Bronchial epithelial cell (primary cell): ENCODE measurements around the gene TRIM39. TPM values are rescaled to one million over a fixed set of nuclear protein-coding genes. Genes with fewer than 3 reads are reported as not detected.

Source experiments
- DNase-seq: peaks from one replicate; pipeline ENCODE4 v3.0.0-alpha.2; 2010; ENCODE audit warnings: low read depth
- FAIRE-seq: peaks from 2 replicates; lab custom pipeline; 2011; peaks lifted over from hg19 to GRCh38; lab: Jason Lieb, UNC
- H3K27me3 ChIP-seq: 2 replicates; pipeline ENCODE4 v1.5.1; 2011; ENCODE audit warnings: low read length; ENCODE audit not compliant: control insufficient read depth, insufficient read depth
- H3K36me3 ChIP-seq: 2 replicates; pipeline ENCODE4 v1.5.1; 2011; ENCODE audit warnings: low read length; ENCODE audit not compliant: control insufficient read depth, insufficient read depth
- H3K4me3 ChIP-seq: 2 replicates; pipeline ENCODE4 v1.5.1; 2011; ENCODE audit warnings: mild to moderate bottlenecking, low read depth, low read length, control low read depth
- total RNA-seq: library from RNA; depleted of rRNA; stranded (reverse); fragments of >200 nt; gene quantifications from 2 replicates; pipeline ENCODE4 v1.2.1, GENCODE V29; 2014
- TF ChIP-seq, protein P1 (sequence below): IDR thresholded peaks from 2 replicates; pipeline ENCODE4 v1.5.1; 2011; ENCODE audit warnings: mild to moderate bottlenecking, moderate library complexity, low read length, control low read depth, inconsistent platforms; ENCODE audit not compliant: insufficient read depth, severe bottlenecking

Gene TRIM39
- total RNA-seq, 1 donor from 2014 or later, result 8.4 TPM

DNA sequence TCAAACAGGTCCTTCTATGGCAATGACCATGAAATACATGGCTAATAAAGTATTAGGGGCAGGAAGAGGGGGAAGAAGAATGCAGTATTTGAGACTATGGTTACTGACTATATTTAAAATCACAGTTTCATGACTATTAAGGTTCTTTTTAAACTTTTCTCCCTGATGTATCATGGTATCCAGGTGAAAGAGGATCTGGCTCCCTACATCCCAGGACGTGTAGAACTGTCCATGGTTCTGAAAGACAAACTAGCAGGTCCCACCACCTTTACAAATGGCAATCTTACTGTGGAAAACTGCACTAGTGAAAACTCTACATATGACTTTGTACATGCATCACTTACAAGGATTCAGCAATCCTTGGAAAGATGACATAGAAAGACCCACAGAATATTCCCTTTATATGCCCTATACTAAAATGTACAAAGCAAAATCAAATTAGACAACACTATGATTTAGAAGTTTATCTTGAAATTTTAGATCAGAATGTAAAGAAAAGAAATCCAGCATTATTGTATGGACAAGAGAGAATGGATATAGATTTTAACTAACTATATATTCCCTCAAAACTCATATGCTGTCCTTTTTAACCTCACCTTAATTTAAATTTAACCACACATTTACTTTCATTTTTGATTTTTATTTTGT, 51.7 kb downstream of the TRIM39 start:
- H3K4me3 ChIP-seq, result no peak overlapping the region
- TF ChIP-seq, protein P1, sequence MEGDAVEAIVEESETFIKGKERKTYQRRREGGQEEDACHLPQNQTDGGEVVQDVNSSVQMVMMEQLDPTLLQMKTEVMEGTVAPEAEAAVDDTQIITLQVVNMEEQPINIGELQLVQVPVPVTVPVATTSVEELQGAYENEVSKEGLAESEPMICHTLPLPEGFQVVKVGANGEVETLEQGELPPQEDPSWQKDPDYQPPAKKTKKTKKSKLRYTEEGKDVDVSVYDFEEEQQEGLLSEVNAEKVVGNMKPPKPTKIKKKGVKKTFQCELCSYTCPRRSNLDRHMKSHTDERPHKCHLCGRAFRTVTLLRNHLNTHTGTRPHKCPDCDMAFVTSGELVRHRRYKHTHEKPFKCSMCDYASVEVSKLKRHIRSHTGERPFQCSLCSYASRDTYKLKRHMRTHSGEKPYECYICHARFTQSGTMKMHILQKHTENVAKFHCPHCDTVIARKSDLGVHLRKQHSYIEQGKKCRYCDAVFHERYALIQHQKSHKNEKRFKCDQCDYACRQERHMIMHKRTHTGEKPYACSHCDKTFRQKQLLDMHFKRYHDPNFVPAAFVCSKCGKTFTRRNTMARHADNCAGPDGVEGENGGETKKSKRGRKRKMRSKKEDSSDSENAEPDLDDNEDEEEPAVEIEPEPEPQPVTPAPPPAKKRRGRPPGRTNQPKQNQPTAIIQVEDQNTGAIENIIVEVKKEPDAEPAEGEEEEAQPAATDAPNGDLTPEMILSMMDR, result no peak
- H3K36me3 ChIP-seq, result no peaks in the 10 kb centered on the region
- FAIRE-seq, result no peak
- DNase-seq, result peak; percentile 46
- peaks cover 3% of the 10 kb centered on the region for H3K27me3 ChIP-seq

DNA sequence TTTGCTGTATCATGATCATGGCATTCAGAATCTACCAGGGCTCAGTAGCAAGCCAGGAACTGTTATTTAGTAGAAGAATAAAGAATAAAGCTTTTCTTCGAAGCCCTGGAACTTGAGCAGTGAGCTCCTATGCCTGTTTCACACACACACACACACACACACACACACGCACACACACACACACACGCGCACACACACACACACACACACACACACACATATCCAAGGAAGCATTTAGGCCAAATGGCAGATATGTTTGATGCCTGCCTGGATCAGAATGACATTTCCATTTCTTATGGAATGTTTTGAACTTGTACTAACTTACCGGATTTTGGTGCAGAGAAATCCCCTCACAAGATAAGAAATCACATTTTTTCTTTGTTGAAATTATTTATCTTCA, 53.7 kb downstream of the TRIM39 start:
- DNase-seq (no peak), FAIRE-seq (no peak)
- Histone ChIP-seq H3K27me3 (peaks cover 3% of the 10 kb centered on the region), H3K4me3 (no peak overlapping the region), H3K36me3 (no peaks in the 10 kb centered on the region)
- TF ChIP-seq, protein P1, result no peak

DNA sequence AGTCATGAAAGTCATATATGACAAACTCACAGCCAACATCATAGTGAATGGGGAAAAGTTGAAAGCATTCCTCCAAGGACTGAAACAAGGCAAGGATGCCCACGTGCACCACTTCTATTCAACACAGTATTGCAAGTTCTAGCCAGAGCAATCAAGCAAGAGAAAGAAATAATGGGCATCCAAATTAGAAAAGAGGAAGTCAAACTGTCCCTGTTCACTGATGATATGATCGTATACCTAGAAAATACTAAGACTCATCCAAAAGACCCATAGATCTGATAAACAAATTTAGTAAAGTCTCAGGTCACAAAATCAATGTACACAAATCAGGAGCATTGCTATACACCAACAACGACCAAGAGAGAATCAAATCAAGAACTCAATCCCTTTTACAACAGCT, 59.4 kb downstream of the TRIM39 start:
- DNase-seq, result no peak
- no peaks in the 10 kb centered on the region for H3K36me3 ChIP-seq
- H3K4me3 ChIP-seq, result no peak overlapping the region
- no peaks in the 10 kb centered on the region for H3K27me3 ChIP-seq
- TF ChIP-seq, protein P1, result no peak
- FAIRE-seq, result no peak

DNA sequence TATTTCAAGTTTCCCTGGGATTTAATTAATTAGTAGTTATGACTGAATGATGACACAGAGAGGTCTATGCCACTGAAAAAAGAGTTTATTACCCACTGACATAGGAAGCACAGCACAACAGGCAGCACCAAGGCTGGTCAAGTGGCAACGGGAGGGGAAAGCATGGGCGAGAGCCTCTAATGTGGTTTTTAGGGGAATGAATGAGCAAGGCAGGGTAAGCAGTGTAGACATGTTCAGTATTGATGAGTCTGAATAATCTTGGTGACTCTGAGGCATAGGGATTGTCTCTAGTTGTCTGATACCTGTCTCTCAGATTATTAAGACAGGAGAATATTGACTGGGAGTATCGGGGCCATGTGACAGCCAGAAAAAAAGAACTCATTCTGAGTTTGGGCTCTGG, 64.5 kb downstream of the TRIM39 start:
- Histone ChIP-seq H3K27me3 (peaks cover 13% of the 10 kb centered on the region), H3K4me3 (no peak overlapping the region), H3K36me3 (no peaks in the 10 kb centered on the region)
- FAIRE-seq (no peak), DNase-seq (no peak)
- TF ChIP-seq, protein P1, result no peak

Other genes with a start within 250 kb of the TRIM39 start
- gene TRIM31, start 213.8 kb upstream of the TRIM39 start, total RNA-seq, result 0.13 TPM in 1 of 2 replicates, not detected in the other
- gene TRIM40, start 190.8 kb upstream of the TRIM39 start, total RNA-seq, result not detected in 2 replicates
- not detected in 2 replicates for gene TRIM10, start 165.7 kb upstream of the TRIM39 start, total RNA-seq
- gene TRIM15, start 163.4 kb upstream of the TRIM39 start, total RNA-seq, result not detected in 2 replicates
- gene TRIM26, start 113.5 kb upstream of the TRIM39 start, total RNA-seq, result 24.7 and 50.2 TPM in 2 replicates
- 29.0 and 45.2 TPM in 2 replicates for gene RPP21, start 18.2 kb downstream of the TRIM39 start, total RNA-seq
- 215 and 232 TPM in 2 replicates for gene HLA-E, start 162.6 kb downstream of the TRIM39 start, total RNA-seq
- gene GNL1, start 229.6 kb downstream of the TRIM39 start, total RNA-seq, result 21.9 and 35.2 TPM in 2 replicates
- gene PRR3, start 230.4 kb downstream of the TRIM39 start, total RNA-seq, result 1.9 and 2.1 TPM in 2 replicates
- 31.9 and 35.1 TPM in 2 replicates for gene ABCF1, start 244.5 kb downstream of the TRIM39 start, total RNA-seq